IMR-90 (cell line): ENCODE results near the gene BARX1. TPM values are rescaled to one million over a fixed set of nuclear protein-coding genes. Genes with fewer than 3 reads are reported as not detected.

Experiments used
- CTCF ChIP-seq: conservative IDR thresholded peaks from 2 replicates; pipeline ENCODE4 v1.5.1; 2012; ENCODE audit warnings: mild to moderate bottlenecking, low read depth, low read length, improper control_type of control experiment
- polyA plus RNA-seq, 3 experiments: library from polyadenylated mRNA; depleted of rRNA; stranded (reverse); fragments of >200 nt; gene quantifications; 2 replicates each; pipeline ENCODE4 v1.2.3, GENCODE V29; 2012; ENCODE audit warnings: low replicate concordance in 1 of 3
- total RNA-seq: library from RNA; depleted of rRNA; stranded (reverse); fragments of >200 nt; gene quantifications from 2 replicates; pipeline ENCODE4 v1.2.3, GENCODE V29; 2012

The BARX1 gene
- total and polyA plus RNA-seq, 2 of the 4 experiments (the other 2 are of a cell fraction), result not detected

GRCh38 chr9:93967020-93967803, 12.1 kb upstream of the BARX1 start (continued):
- TF ChIP-seq CTCF, result no peak
